ENCODE results near the gene ENPP1.

- no peak for TF ChIP-seq CTCF (IDR thresholded peaks at IDR 0.05)
- TF ChIP-seq POLR2A (IDR thresholded peaks at IDR 0.05), result no peak
Measured at GRCh38 chr6:131773284-131773950, 34.4 kb upstream of the ENPP1 start.
